ENCODE results near the gene NDST4. TPM values are rescaled to one million over a fixed set of nuclear protein-coding genes. Genes with fewer than 3 reads are reported as not detected.

The NDST4 gene
- not detected for total RNA-seq
- polyA plus RNA-seq, result not detected
- long read RNA-seq, donor 1, result 0 reads
- long read RNA-seq, donor 2, result 0 reads
- long read RNA-seq, donor 3, result 0 reads
- long read RNA-seq, donor 4, result 0 reads

DNA sequence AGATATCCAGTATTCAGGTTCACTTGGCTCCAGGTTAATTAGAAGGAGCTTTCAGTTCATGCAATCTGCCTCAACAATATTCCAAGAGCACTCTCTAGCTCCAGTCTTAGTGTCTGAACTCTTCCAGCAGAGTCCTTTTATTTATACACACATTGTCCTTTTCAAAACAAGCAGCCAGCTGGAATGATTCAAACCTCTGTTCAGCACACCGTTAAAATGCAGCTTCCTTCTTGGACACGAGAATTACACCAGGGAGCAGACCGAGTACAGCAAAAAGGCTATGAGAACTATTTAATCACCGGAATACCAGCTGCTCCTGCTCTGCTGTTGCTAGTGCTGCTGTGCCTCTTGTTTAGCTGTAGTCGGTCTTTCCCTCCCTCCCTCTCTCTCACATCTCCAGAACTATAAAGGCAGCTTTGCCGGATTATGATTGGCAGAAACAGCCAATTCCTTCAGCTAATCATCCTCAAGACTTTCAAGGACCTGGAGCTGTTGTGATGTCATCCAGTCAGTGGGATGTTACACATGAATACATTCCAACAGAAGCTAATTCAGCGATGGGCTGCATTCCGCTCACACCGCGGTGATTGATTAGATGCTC is at the start of gene NDST4:
Gene NDST4, minus strand, starts transcription at position 115 of the 601 bp plus-strand sequence. CDS start 36,584 bp downstream, outside the sequence.
- DNase-seq, result no peak
- Histone ChIP-seq H3K4me1 (ENCODE audit: control insufficient read depth, insufficient read depth, low read length) (no peaks in the 10 kb centered on the region), H3K9me3 (ENCODE audit: control insufficient read depth, low read length) (no peaks in the 10 kb centered on the region), H3K4me3 (ENCODE audit: low read length) (no peak within 1 kb of the TSS), H3K27me3 (ENCODE audit: control insufficient read depth, insufficient read depth) (no peaks in the 10 kb centered on the region), H3K27ac (ENCODE audit: low read length) (no peak within 1 kb of the TSS)
- ATAC-seq, result peak in 1 of 2 donors; percentile 19
- intact Hi-C loops (cut with DNase I), result no loop called here
- 25% methylated on average over 10 of the region's 10 CpGs for WGBS

DNA sequence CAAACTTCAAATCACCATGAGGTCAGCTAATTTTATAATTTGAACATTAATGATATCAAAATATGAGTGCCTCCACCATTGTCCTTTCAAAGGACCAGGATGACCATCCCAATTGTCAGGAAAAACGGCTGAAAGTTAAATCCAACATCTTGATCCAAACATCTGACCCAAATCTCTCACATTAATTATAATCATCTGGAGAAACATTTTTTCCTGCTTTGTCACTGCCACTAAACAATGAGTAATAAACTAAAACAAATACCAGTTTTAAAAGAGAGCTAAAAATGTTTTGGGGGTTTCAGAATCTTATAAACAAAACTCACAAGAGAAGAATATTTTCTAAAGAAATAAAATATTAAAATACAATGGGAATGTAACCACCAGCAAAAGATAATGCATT is 45.7 kb upstream of the NDST4 start:
- Histone ChIP-seq H3K4me1 (ENCODE audit: control insufficient read depth, insufficient read depth, low read length) (no peaks in the 10 kb centered on the region), H3K4me3 (ENCODE audit: low read length) (no peak overlapping the region), H3K9me3 (ENCODE audit: control insufficient read depth, low read length) (no peaks in the 10 kb centered on the region), H3K27me3 (ENCODE audit: control insufficient read depth, insufficient read depth) (no peaks in the 10 kb centered on the region), H3K27ac (ENCODE audit: low read length) (no peak overlapping the region)
- intact Hi-C loops (cut with DNase I), result no loop called here
- DNase-seq (no peak), ATAC-seq (no peak)
- 49% methylated on average over 1 of the region's 1 CpG for WGBS

DNA sequence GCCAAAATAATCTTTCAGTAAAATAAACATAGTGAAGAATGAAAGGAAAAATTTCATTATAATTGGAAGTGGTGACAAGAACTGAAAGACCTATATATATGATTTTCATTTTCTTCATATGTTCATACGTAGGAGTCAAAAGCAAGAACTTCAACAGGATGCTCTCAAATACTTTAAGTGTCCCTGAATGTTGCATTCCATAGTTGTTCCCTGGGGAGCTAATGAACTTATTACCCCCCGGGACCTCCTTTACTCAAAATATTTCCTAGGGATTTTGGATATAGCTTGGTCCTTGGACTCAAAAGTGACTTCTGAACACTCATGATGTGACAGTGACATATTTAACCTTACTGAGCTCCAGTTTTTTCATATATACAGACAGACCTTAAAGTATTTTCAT is 44.9 kb upstream of the NDST4 start:
- 70% methylated on average over 2 of the region's 2 CpGs for WGBS
- intact Hi-C loops (cut with DNase I), result no loop called here
- H3K9me3 ChIP-seq (ENCODE audit: control insufficient read depth, low read length), result no peaks in the 10 kb centered on the region

GRCh38 chr4:115154826-115155225 is 41.4 kb upstream of the NDST4 start:
- DNase-seq, result no peak
- H3K27ac ChIP-seq (ENCODE audit: low read length), result no peak overlapping the region
- no peak overlapping the region for H3K4me3 ChIP-seq (ENCODE audit: low read length)
- intact Hi-C loops (cut with DNase I), result no loop called here
- H3K9me3 ChIP-seq (ENCODE audit: control insufficient read depth, low read length), result no peaks in the 10 kb centered on the region
- H3K4me1 ChIP-seq (ENCODE audit: control insufficient read depth, insufficient read depth, low read length), result no peaks in the 10 kb centered on the region
- no peaks in the 10 kb centered on the region for H3K27me3 ChIP-seq (ENCODE audit: control insufficient read depth, insufficient read depth)
- ATAC-seq, result no peak

More for the DNA sequence above, 44.9 kb upstream of the NDST4 start:
- Histone ChIP-seq H3K27me3 (ENCODE audit: control insufficient read depth, insufficient read depth) (no peaks in the 10 kb centered on the region), H3K4me1 (ENCODE audit: control insufficient read depth, insufficient read depth, low read length) (no peaks in the 10 kb centered on the region), H3K27ac (ENCODE audit: low read length) (no peak overlapping the region), H3K4me3 (ENCODE audit: low read length) (no peak overlapping the region)
- ATAC-seq, result no peak
- DNase-seq, result no peak

GRCh38 chr4:115152965-115153364 is 39.5 kb upstream of the NDST4 start:
- Histone ChIP-seq H3K27me3 (ENCODE audit: control insufficient read depth, insufficient read depth) (no peaks in the 10 kb centered on the region), H3K9me3 (ENCODE audit: control insufficient read depth, low read length) (no peaks in the 10 kb centered on the region), H3K4me1 (ENCODE audit: control insufficient read depth, insufficient read depth, low read length) (no peaks in the 10 kb centered on the region), H3K27ac (ENCODE audit: low read length) (no peak overlapping the region), H3K4me3 (ENCODE audit: low read length) (no peak overlapping the region)
- DNase-seq, result no peak
- intact Hi-C loops (cut with DNase I), result no loop called here
- ATAC-seq, result no peak

- H3K4me1 ChIP-seq (ENCODE audit: control insufficient read depth, insufficient read depth, low read length), result no peaks in the 10 kb centered on the region
- H3K4me3 ChIP-seq (ENCODE audit: low read length), result no peak overlapping the region
- intact Hi-C loops (cut with DNase I), result no loop called here
- H3K9me3 ChIP-seq (ENCODE audit: control insufficient read depth, low read length), result no peaks in the 10 kb centered on the region
- H3K27me3 ChIP-seq (ENCODE audit: control insufficient read depth, insufficient read depth), result no peaks in the 10 kb centered on the region
- WGBS, result 74% methylated on average over 3 of the region's 3 CpGs
- no peak overlapping the region for H3K27ac ChIP-seq (ENCODE audit: low read length)
- DNase-seq (no peak), ATAC-seq (no peak)
Measured at GRCh38 chr4:115152081-115152480, 38.7 kb upstream of the NDST4 start.

- intact Hi-C loops (cut with DNase I), result no loop called here
- no peak for ATAC-seq
- Histone ChIP-seq H3K9me3 (ENCODE audit: control insufficient read depth, low read length) (no peaks in the 10 kb centered on the region), H3K27ac (ENCODE audit: low read length) (no peak overlapping the region), H3K4me1 (ENCODE audit: control insufficient read depth, insufficient read depth, low read length) (no peaks in the 10 kb centered on the region), H3K27me3 (ENCODE audit: control insufficient read depth, insufficient read depth) (no peaks in the 10 kb centered on the region), H3K4me3 (ENCODE audit: low read length) (no peak overlapping the region)
- WGBS, result 58% methylated on average over 7 of the region's 7 CpGs
- DNase-seq, result no peak
Measured at GRCh38 chr4:115149106-115149505, 35.7 kb upstream of the NDST4 start.

DNA sequence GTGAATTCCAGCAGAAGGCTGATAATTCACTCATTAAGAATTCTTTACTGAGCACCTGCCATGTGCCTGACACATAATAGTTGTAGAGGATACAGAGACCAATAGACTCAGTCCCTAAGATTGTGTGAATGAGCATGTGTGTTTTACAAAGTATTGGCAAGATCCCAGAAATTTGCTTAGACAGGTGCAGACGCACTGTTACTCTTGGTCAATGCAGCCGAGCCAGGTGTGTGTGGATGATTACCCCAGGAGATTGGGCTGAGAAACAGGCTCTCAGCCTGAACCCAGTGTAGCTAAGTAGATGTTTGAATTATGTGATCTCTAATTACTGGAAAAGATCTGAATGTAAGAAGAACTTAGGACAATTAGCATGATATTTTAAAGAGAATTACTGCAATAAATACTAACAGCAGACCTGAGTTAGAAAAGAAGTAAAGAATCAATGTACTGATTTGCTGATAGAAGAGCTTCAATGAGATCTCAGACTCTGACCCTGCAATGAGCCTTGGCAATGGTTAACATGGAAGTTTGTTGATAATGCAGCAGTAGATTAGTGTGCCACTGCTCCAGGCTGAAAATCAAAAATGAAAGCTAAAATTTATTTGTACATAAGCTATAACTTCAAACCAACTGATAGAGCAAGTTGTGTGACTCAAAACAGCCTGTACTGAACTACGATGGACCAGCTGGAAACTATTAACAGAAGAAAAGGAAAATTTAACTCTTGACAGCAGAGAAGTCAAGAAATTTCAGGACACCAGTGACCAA is 32.2 kb upstream of the NDST4 start:
- DNase-seq (no peak), ATAC-seq (no peak)
- Histone ChIP-seq H3K27ac (ENCODE audit: low read length) (no peak overlapping the region), H3K4me3 (ENCODE audit: low read length) (no peak overlapping the region), H3K4me1 (ENCODE audit: control insufficient read depth, insufficient read depth, low read length) (no peaks in the 10 kb centered on the region), H3K9me3 (ENCODE audit: control insufficient read depth, low read length) (no peaks in the 10 kb centered on the region), H3K27me3 (ENCODE audit: control insufficient read depth, insufficient read depth) (no peaks in the 10 kb centered on the region)
- WGBS, result 68% methylated on average over 3 of the region's 3 CpGs
- intact Hi-C loops (cut with DNase I), result no loop called here

DNA sequence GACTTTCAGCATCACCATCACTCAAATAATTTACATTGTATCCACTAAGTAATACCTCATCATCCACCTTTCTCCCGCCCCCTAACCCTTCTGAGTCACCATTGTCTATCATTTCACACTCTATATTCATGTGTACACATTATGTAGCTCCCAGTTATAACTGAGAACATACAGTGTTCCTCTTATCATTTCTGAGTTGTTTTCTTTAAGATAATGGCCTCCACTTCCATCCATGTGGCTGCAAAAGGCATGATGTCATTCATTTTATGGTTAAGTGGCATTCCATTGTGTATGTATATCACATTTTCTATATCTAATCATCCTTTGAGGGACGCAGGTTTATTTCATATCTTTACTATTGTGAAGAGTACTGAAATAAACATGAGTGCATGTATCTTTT is 14.6 kb upstream of the NDST4 start:
- WGBS, result 43% methylated on average over 2 of the region's 2 CpGs
- DNase-seq, result no peak
- H3K4me3 ChIP-seq (ENCODE audit: low read length), result no peak overlapping the region
- H3K9me3 ChIP-seq (ENCODE audit: control insufficient read depth, low read length), result no peaks in the 10 kb centered on the region
- no peaks in the 10 kb centered on the region for H3K4me1 ChIP-seq (ENCODE audit: control insufficient read depth, insufficient read depth, low read length)
- intact Hi-C loops (cut with DNase I), result no loop called here
- ATAC-seq, result no peak
- H3K27me3 ChIP-seq (ENCODE audit: control insufficient read depth, insufficient read depth), result no peaks in the 10 kb centered on the region
- no peak overlapping the region for H3K27ac ChIP-seq (ENCODE audit: low read length)

DNA sequence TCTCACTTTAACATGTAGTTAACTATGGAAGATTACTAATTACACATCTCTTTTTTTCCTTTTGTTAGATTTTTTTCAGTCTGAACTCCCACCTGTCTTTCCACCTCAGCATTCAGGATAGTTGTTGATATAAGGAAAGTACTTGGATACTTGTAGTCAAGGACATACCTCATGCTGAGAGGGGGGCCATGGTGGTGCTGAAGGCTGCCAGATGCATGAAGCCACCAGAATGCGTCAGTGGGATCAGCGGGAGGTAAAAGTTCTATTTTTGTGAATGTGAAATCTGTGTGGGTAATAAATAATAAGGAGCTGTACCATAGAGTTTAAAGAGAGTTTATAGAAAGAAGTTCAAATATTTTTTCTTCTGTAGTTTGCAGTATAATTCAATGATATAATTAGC is 13.1 kb upstream of the NDST4 start:
- H3K27me3 ChIP-seq (ENCODE audit: control insufficient read depth, insufficient read depth), result no peaks in the 10 kb centered on the region
- H3K4me1 ChIP-seq (ENCODE audit: control insufficient read depth, insufficient read depth, low read length), result no peaks in the 10 kb centered on the region
- 71% methylated on average over 2 of the region's 2 CpGs for WGBS
- no peak overlapping the region for H3K4me3 ChIP-seq (ENCODE audit: low read length)
- intact Hi-C loops (cut with DNase I), result no loop called here
- H3K27ac ChIP-seq (ENCODE audit: low read length), result no peak overlapping the region
- ATAC-seq (no peak), DNase-seq (no peak)
- H3K9me3 ChIP-seq (ENCODE audit: control insufficient read depth, low read length), result no peaks in the 10 kb centered on the region

DNA sequence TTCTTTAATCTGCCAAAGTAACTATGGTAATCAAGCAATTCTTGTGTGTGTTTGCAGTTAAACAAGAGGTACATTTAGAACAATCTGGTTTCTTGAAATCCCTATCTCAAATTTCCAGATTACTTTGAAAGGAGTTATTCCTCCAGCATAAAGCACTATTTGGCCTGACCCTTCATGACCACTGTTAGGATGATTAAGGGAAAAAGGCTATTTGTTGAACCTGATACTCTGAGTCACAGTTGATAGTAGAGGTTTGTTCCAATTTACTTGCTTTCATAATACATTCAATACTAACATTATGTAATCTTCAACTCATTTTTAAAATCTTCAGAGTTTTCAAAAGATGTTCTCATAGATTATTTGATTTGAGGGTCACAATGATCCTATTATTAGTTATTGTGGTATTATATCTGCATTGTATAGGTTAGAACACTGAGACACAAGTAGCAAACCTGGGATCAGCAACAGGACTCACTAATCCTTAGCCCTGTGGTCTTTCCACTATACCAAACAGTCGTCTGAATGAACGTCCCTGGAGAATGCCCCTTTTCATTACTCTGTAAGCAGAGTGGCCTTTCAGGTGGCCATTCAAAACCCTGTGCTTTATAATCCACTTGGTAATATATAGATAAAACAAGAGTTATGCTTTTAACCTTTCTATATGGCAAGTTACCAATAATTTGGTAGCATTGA is 8.1 kb upstream of the NDST4 start:
- no peak for ATAC-seq
- WGBS, result 48% methylated on average over 2 of the region's 2 CpGs
- no peaks in the 10 kb centered on the region for H3K27me3 ChIP-seq (ENCODE audit: control insufficient read depth, insufficient read depth)
- no peaks in the 10 kb centered on the region for H3K4me1 ChIP-seq (ENCODE audit: control insufficient read depth, insufficient read depth, low read length)
- no peak overlapping the region for H3K4me3 ChIP-seq (ENCODE audit: low read length)
- intact Hi-C loops (cut with DNase I), result no loop called here
- H3K27ac ChIP-seq (ENCODE audit: low read length), result no peak overlapping the region
- DNase-seq, result no peak
- no peaks in the 10 kb centered on the region for H3K9me3 ChIP-seq (ENCODE audit: control insufficient read depth, low read length)
